HepG2 (cell line): Measurements from ENCODE around the gene CACNG7. TPM values are rescaled to one million over a fixed set of nuclear protein-coding genes. Genes with fewer than 3 reads are reported as not detected.

Experiments
- ATAC-seq: fragments of 200-7000 bp; cut with Tn5 transposase; 3 replicates; pipeline ENCODE4 v1.9.1; 2020; ENCODE audit warnings: mild to moderate bottlenecking, moderate library complexity
- BruUV-seq: library from RNA; stranded (reverse); fragments of 400-500 nt; replicated peaks from 2 replicates; lab custom pipeline; 2021; lab: Mats Ljungman, UMichigan
- CTCF ChIA-PET: fragments of 300-600 bp; formaldehyde crosslinking; extraction: SDS; loops from one replicate; lab custom pipeline; 2021; ENCODE audit warnings: low total read pairs, inconsistent platforms, low intra/inter-chr PET ratio; lab: Yijun Ruan, JAX
- POLR2A ChIA-PET: fragments of 350-600 bp; sonication (Branson Sonifier 250); formaldehyde crosslinking; loops from one replicate; lab custom pipeline; 2020; ENCODE audit warnings: antibody characterized with exemption, inconsistent platforms; lab: Yijun Ruan, JAX
- DNase-seq: peaks from one replicate; pipeline ENCODE4 v3.0.0-alpha.2; 2015; ENCODE audit warnings: low spot score
- FAIRE-seq: peaks from 3 replicates; lab custom pipeline; 2011; peaks lifted over from hg19 to GRCh38; lab: Jason Lieb, UNC
- H2AFZ ChIP-seq: one replicate; pipeline ENCODE4 v1.6.1; 2011; ENCODE audit warnings: low read length, inconsistent platforms
- H3K27ac ChIP-seq: fragments of 300-600 bp; 3 replicates; pipeline ENCODE4 v1.8.0; 2011; ENCODE audit warnings: mixed run types, mild to moderate bottlenecking, mixed read lengths, low read length, inconsistent platforms; ENCODE audit not compliant: insufficient read depth; ENCODE audit errors: extremely low read length
- H3K27me3 ChIP-seq, 2 experiments: fragments of 200-600 bp in 1 of 2; 2 replicates in 1 of 2; 3 replicates in 1 of 2; pipeline versions ENCODE4 v1.6.0 to v1.8.0; 2011; ENCODE audit warnings: low read length in 2 of 2, mild to moderate bottlenecking in 2 of 2, moderate library complexity in 2 of 2, inconsistent platforms in 1 of 2; ENCODE audit not compliant: insufficient read depth in 2 of 2, control insufficient read depth in 1 of 2
- H3K36me3 ChIP-seq, 2 experiments: fragments of 200-600 bp in 1 of 2; replicated peaks in 1 of 2; 2 replicates in 1 of 2; 3 replicates in 1 of 2; pipeline versions ENCODE4 v1.5.1 to v1.8.0; 2011; ENCODE audit warnings: low read length in 2 of 2, inconsistent platforms in 1 of 2; ENCODE audit not compliant: insufficient read depth in 2 of 2, control insufficient read depth in 1 of 2
- H3K4me1 ChIP-seq: 2 replicates; pipeline ENCODE4 v1.5.1; 2012; ENCODE audit warnings: low read length, inconsistent platforms; ENCODE audit not compliant: insufficient read depth
- H3K4me2 ChIP-seq: 2 replicates; pipeline ENCODE4 v1.6.0; 2011; ENCODE audit warnings: low read depth, low read length, inconsistent platforms
- H3K4me3 ChIP-seq, 3 experiments: fragments of 200-600 bp in 1 of 3; sonication (generic), shearing (Covaris generic) in 1 of 3; replicated peaks in 1 of 3; 2 replicates each; pipeline ENCODE4 v1.5.1; 2011 to 2016; ENCODE audit warnings: low read length in 3 of 3, inconsistent platforms in 2 of 3, low read depth in 2 of 3, mild to moderate bottlenecking in 2 of 3, control low read depth in 1 of 3, mixed read lengths in 1 of 3; ENCODE audit not compliant: insufficient read depth in 1 of 3
- H3K79me2 ChIP-seq: one replicate; pipeline ENCODE4 v1.6.1; 2011; ENCODE audit warnings: low read length, inconsistent platforms; ENCODE audit not compliant: insufficient read depth
- H3K9ac ChIP-seq: 2 replicates; pipeline ENCODE4 v1.6.0; 2011; ENCODE audit warnings: mild to moderate bottlenecking, low read depth, low read length, inconsistent platforms; ENCODE audit not compliant: insufficient read depth
- H3K9me3 ChIP-seq: 2 replicates; pipeline ENCODE4 v1.5.1; 2012; ENCODE audit warnings: mild to moderate bottlenecking, low read length
- H4K20me1 ChIP-seq: 2 replicates; pipeline ENCODE4 v1.6.0; 2011; ENCODE audit warnings: inconsistent platforms, mild to moderate bottlenecking, low read length, moderate library complexity; ENCODE audit not compliant: insufficient read depth
- ATF5 ChIP-seq: sonication (generic); formaldehyde crosslinking; IDR thresholded peaks from 2 replicates; pipeline ENCODE4 v1.4.0; 2020; ENCODE audit warnings: mild to moderate bottlenecking, low read depth, missing genetic modification reagents
- CSRNP1 ChIP-seq: sonication (generic); formaldehyde crosslinking; IDR thresholded peaks from 2 replicates; pipeline ENCODE4 v1.8.1; 2023; ENCODE audit warnings: mild to moderate bottlenecking, missing genetic modification reagents
- DMAP1 ChIP-seq: IDR thresholded peaks from 2 replicates; pipeline ENCODE4 v1.6.1; 2016
- DR1 ChIP-seq: sonication (generic); formaldehyde crosslinking; IDR thresholded peaks from 2 replicates; pipeline ENCODE4 v1.8.0; 2021; ENCODE audit warnings: mild to moderate bottlenecking, missing genetic modification reagents, inconsistent platforms
- FOSL1 ChIP-seq: sonication (generic); formaldehyde crosslinking; IDR thresholded peaks from 2 replicates; pipeline ENCODE4 v1.9.0; 2021; ENCODE audit warnings: missing genetic modification reagents, borderline replicate concordance
- KAT8 ChIP-seq: IDR thresholded peaks from 2 replicates; pipeline ENCODE4 v1.6.1; 2016; ENCODE audit warnings: missing genetic modification reagents, missing compliant biosample characterization
- MIXL1 ChIP-seq: IDR thresholded peaks from 2 replicates; pipeline ENCODE4 v1.6.1; 2016
- NFKB2 ChIP-seq: sonication (generic); formaldehyde crosslinking; IDR thresholded peaks from 2 replicates; pipeline ENCODE4 v1.4.0; 2020; ENCODE audit warnings: missing genetic modification reagents, borderline replicate concordance
- THAP7 ChIP-seq: sonication (generic); formaldehyde crosslinking; IDR thresholded peaks from 2 replicates; pipeline ENCODE4 v1.8.1; 2023; ENCODE audit warnings: mild to moderate bottlenecking, missing genetic modification reagents
- ZFP1 ChIP-seq: IDR thresholded peaks from 2 replicates; pipeline ENCODE4 v1.6.1; 2016
- ZNF260 ChIP-seq: sonication (generic); formaldehyde crosslinking; IDR thresholded peaks from 2 replicates; pipeline ENCODE4 v1.4.0; 2020; ENCODE audit warnings: missing genetic modification reagents, low read depth, mild to moderate bottlenecking, borderline replicate concordance
- ZNF34 ChIP-seq: sonication (generic); formaldehyde crosslinking; IDR thresholded peaks from 2 replicates; pipeline ENCODE4 v1.4.0; 2020; ENCODE audit warnings: mild to moderate bottlenecking, missing genetic modification reagents, borderline replicate concordance
- WGBS: methylation state at CpG from one replicate; pipeline ENCODE4 v1.1.6; 2017; ENCODE audit warnings: low lambda C conversion rate; 5-methylcytosine and 5-hydroxymethylcytosine counted together
- in situ Hi-C: cut with HindIII; loops from 2 replicates; pipeline ENCODE4 v1.10.0; 2017; ENCODE audit warnings: low pct_unique_long_range_greater_than_20kb; ENCODE audit not compliant: extremely low pct_ligation_motif_present
- intact Hi-C: fragments of 100-400 bp; cut with micrococcal nuclease; formaldehyde crosslinking; loops from one replicate; pipeline ENCODE4 v1.10.0; 2022; ENCODE audit not compliant: unreplicated experiment
- polyA plus RNA-seq, 8 experiments: library from polyadenylated mRNA; depleted of rRNA in 3 of 8; stranded (reverse) in 7 of 8; unstranded in 1 of 8; fragments of >200 nt; fragmentation: Illumina TruSeq in 4 of 8; extraction: Trizol in 4 of 8; gene quantifications; 2 replicates each; pipeline versions ENCODE4 v1.2.1 to v1.2.3, GENCODE V29; 2011 to 2016; ENCODE audit warnings: low read depth in 4 of 8, missing spikeins in 1 of 8, mixed read lengths in 1 of 8; ENCODE audit not compliant: insufficient read depth in 1 of 8
- total RNA-seq, 5 experiments: library from RNA; depleted of rRNA; stranded (reverse); fragments of >200 nt; fragmentation: Illumina TruSeq; extraction: Trizol; gene quantifications; 2 replicates each; pipeline ENCODE4 v1.2.3, GENCODE V29; 2016; ENCODE audit warnings: low read depth in 1 of 5

The CACNG7 gene
- total and polyA plus RNA-seq, 2 of the 13 experiments (the other 11 are each of a cell fraction or from before 2014, with no cell fraction given), result not detected

GRCh38 chr19:53985863-53986262, 76.8 kb downstream of the CACNG7 start:
- Histone ChIP-seq H4K20me1 (no peaks in the 10 kb centered on the region), H2AFZ (no peak overlapping the region), H3K9me3 (no peaks in the 10 kb centered on the region), H3K27ac (no peak overlapping the region), H3K9ac (no peak overlapping the region), H3K79me2 (no peaks in the 10 kb centered on the region), H3K36me3 (no peaks in the 10 kb centered on the region), H3K4me3 (no peak overlapping the region), H3K27me3 (peaks cover 4 to 17% of the 10 kb centered on the region in 2 experiments; a peak in 3 of 5 replicates), H3K4me1 (no peaks in the 10 kb centered on the region), H3K4me2 (no peak overlapping the region)
- ChIA-PET POLR2A (no interaction called here), CTCF (no interaction called here)
- intact Hi-C loops, result no loop called here
- FAIRE-seq (no peak), DNase-seq (no peak), ATAC-seq (no peak)
- 23% methylated on average over 6 of the region's 6 CpGs for WGBS
- BruUV-seq, result no TSS peak
- in situ Hi-C loops, result no loop called here
- TF ChIP-seq ATF5 (CRISPR knock-in tag) (no peak), DR1 (CRISPR knock-in tag) (no peak), ZNF34 (CRISPR knock-in tag) (no peak), ZFP1 (CRISPR knock-in tag) (no peak), ZNF260 (no peak), THAP7 (CRISPR knock-in tag) (no peak), NFKB2 (no peak), KAT8 (no peak), DMAP1 (CRISPR knock-in tag) (no peak)

GRCh38 chr19:53988981-53989380, 79.9 kb downstream of the CACNG7 start:
- Histone ChIP-seq H3K9ac (no peak overlapping the region), H3K36me3 (no peaks in the 10 kb centered on the region), H3K4me2 (no peak overlapping the region), H3K4me3 (no peak overlapping the region), H3K27me3 (peaks cover 8 to 44% of the 10 kb centered on the region in 2 experiments), H3K9me3 (no peaks in the 10 kb centered on the region), H2AFZ (no peak overlapping the region), H3K4me1 (no peaks in the 10 kb centered on the region), H4K20me1 (no peaks in the 10 kb centered on the region), H3K79me2 (no peaks in the 10 kb centered on the region), H3K27ac (no peak overlapping the region)
- no TSS peak for BruUV-seq
- no peak for DNase-seq
- TF ChIP-seq MIXL1 (no peak), CSRNP1 (CRISPR knock-in tag) (no peak), FOSL1 (CRISPR knock-in tag) (no peak)
- WGBS, result 29% methylated on average over 6 of the region's 6 CpGs
- intact Hi-C loops, result no loop called here
- ATAC-seq, result no peak
- POLR2A ChIA-PET, result no interaction called here
- no peak for FAIRE-seq
- in situ Hi-C loops, result no loop called here
- CTCF ChIA-PET, result no interaction called here
